ENCODE data around the gene PITPNM3.

- TF ChIP-seq CTCF (IDR thresholded peaks at IDR 0.05): no peak
- TF ChIP-seq POLR2A (IDR thresholded peaks at IDR 0.05): no peak
Measured at GRCh38 chr17:6442775-6443174, 113.6 kb downstream of the PITPNM3 start.

Measured in heart left ventricle (tissue), 13 donors.